ENCODE measurements around the gene F8A3. TPM values are rescaled to one million over a fixed set of nuclear protein-coding genes. Genes with fewer than 3 reads are reported as not detected.
"Not testable (repeated sequence)": the region's sequence is repeated elsewhere in the genome, so short reads cannot be mapped to it uniquely, and the experiment has no call there.

F8A3 gene
- total RNA-seq (10 to 100 TPM; 17.4 to 19.0 TPM), total RNA-seq (0 to 0.08 reads per million in 2 donors)

DNA sequence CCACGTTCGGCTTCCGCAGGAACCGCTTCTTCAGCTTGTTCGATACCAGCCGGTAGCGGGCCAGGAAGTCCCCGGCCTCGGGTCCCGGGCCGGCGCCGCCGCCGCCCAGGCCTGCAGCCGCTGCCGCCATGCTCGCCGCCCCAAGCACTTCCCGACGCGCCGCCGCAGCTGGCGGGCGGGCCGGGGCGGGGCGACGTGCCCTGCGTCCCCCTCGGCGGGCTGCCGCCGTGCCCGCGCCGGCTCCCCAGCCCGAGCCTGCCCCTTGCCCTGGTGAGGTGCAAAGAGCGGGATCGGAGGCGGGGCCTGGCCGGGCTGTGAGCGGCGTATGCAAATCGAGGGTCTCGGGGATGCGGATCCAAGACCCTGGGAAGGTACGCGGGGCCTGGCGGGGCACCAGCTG lies at the start of gene F8A3:
TSS of gene F8A3 (minus strand) at position 150 of the 400 bp plus-strand sequence. CDS start at position 130, 20 bp downstream.
- H3K36me3 Mint-ChIP-seq (ENCODE audit: low read depth); H3K27ac Mint-ChIP-seq; H3K27me3 Mint-ChIP-seq; H3K4me1 Mint-ChIP-seq; DNase-seq; H3K9me3 ChIP-seq (ENCODE audit: control insufficient read depth, low read length, poor library complexity, severe bottlenecking); H3K4me3 Mint-ChIP-seq: not testable (repeated sequence)
- peak; percentile 78 for ATAC-seq

DNA sequence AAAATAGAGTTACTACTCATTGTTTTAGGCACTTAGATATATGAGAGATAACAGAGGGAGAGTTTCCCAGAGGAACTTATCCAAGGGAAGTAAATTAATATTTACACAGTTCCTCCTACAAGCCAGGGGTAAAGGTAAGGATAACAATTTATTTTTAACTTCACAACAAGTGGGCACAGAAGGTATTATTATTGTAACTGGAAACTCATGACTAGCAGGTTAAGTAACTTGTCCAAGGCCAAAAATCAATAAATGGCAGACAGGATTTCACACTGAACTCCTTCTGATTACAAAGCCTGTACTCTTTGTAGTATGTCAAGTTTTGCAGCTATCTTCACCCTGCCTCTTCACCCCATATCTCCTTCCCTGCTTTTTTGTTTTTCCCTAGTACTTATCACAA lies 46.9 kb upstream of the F8A3 start:
- Mint-ChIP-seq H3K36me3 (ENCODE audit: low read depth) (peaks cover 2% of the 10 kb centered on the region), H3K4me1 (peaks cover 4% of the 10 kb centered on the region), H3K27me3 (no peaks in the 10 kb centered on the region), H3K4me3 (no peak overlapping the region), H3K27ac (no peak overlapping the region)
- H3K9me3 ChIP-seq (ENCODE audit: control insufficient read depth, low read length, poor library complexity, severe bottlenecking), result no peaks in the 10 kb centered on the region
- ATAC-seq (no peak), DNase-seq (no peak)

- DNase-seq; H3K4me3 Mint-ChIP-seq; H3K4me1 Mint-ChIP-seq; H3K27me3 Mint-ChIP-seq; H3K36me3 Mint-ChIP-seq (ENCODE audit: low read depth); H3K9me3 ChIP-seq (ENCODE audit: control insufficient read depth, low read length, poor library complexity, severe bottlenecking); H3K27ac Mint-ChIP-seq; ATAC-seq: not testable (repeated sequence)
Measured at GRCh38 chrX:155495134-155495533, 36.7 kb upstream of the F8A3 start.

DNA sequence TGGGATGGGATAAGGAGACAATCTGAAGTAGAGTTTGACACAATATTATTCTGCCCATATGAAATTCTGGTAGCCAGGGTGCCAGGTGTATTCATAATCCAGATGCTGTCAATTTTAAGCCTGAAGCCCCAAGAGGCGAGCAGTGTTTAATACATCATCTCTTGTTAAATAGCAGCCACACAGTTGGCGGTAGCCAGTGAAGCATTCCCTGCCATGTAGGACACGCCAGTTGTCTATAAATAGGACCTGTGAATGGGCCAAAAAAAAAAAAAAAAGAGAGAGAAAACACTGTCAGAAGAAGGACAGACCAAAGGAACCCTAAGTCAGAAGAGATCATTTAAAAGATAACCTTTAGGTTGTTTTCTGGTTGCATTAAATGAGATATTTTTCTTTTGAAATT lies 33.0 kb upstream of the F8A3 start:
- H3K4me3 Mint-ChIP-seq; DNase-seq; H3K9me3 ChIP-seq (ENCODE audit: control insufficient read depth, low read length, poor library complexity, severe bottlenecking); H3K36me3 Mint-ChIP-seq (ENCODE audit: low read depth); ATAC-seq; H3K4me1 Mint-ChIP-seq; H3K27ac Mint-ChIP-seq; H3K27me3 Mint-ChIP-seq: not testable (repeated sequence)

- not testable (repeated sequence) for H3K4me1 Mint-ChIP-seq; ATAC-seq; H3K27me3 Mint-ChIP-seq; H3K27ac Mint-ChIP-seq; H3K36me3 Mint-ChIP-seq (ENCODE audit: low read depth); H3K4me3 Mint-ChIP-seq; DNase-seq; H3K9me3 ChIP-seq (ENCODE audit: control insufficient read depth, low read length, poor library complexity, severe bottlenecking)
Measured at GRCh38 chrX:155477136-155477535, 18.7 kb upstream of the F8A3 start.

GRCh38 chrX:155466269-155466938 lies 8.0 kb upstream of the F8A3 start:
- H3K27ac Mint-ChIP-seq; H3K36me3 Mint-ChIP-seq (ENCODE audit: low read depth); H3K27me3 Mint-ChIP-seq; DNase-seq; H3K9me3 ChIP-seq (ENCODE audit: control insufficient read depth, low read length, poor library complexity, severe bottlenecking); H3K4me3 Mint-ChIP-seq; H3K4me1 Mint-ChIP-seq: not testable (repeated sequence)
- ATAC-seq, result peak; percentile 92

DNA sequence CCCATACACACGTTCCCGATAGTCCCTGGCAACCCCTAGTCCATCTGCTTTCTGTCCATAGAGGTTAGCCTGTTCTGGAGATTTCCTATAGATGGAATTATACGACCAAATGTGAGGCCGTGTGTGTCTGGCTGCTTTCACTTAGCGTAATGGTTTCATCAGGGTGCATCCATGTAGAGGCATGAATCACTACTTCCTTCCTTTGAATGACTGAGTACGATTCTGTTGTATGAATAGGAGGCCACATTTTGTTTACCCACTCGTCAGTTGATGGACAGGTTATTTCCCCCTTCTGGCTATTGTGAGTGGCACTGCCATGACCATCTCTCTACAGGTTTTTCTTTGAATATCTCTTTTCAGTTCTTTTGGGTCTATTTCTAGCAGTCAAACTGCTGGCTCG lies 2.1 kb upstream of the F8A3 start:
- H3K4me3 Mint-ChIP-seq; DNase-seq; H3K27ac Mint-ChIP-seq; H3K36me3 Mint-ChIP-seq (ENCODE audit: low read depth); ATAC-seq; H3K9me3 ChIP-seq (ENCODE audit: control insufficient read depth, low read length, poor library complexity, severe bottlenecking); H3K27me3 Mint-ChIP-seq; H3K4me1 Mint-ChIP-seq: not testable (repeated sequence)

- not testable (repeated sequence) for H3K9me3 ChIP-seq (ENCODE audit: control insufficient read depth, low read length, poor library complexity, severe bottlenecking); H3K4me1 Mint-ChIP-seq; H3K36me3 Mint-ChIP-seq (ENCODE audit: low read depth); H3K27ac Mint-ChIP-seq; H3K27me3 Mint-ChIP-seq; H3K4me3 Mint-ChIP-seq; DNase-seq
- peak; percentile 72 for ATAC-seq
Measured at GRCh38 chrX:155457761-155458447, 516 bp downstream of the F8A3 start.

GRCh38 chrX:155441097-155441496 lies 17.3 kb downstream of the F8A3 start:
- DNase-seq, result no peak
- no peak for ATAC-seq
- Mint-ChIP-seq H3K4me1 (no peaks in the 10 kb centered on the region), H3K27me3 (no peaks in the 10 kb centered on the region), H3K4me3 (no peak overlapping the region), H3K36me3 (ENCODE audit: low read depth) (no peaks in the 10 kb centered on the region), H3K27ac (no peak overlapping the region)
- H3K9me3 ChIP-seq (ENCODE audit: control insufficient read depth, low read length, poor library complexity, severe bottlenecking), result no peaks in the 10 kb centered on the region

DNA sequence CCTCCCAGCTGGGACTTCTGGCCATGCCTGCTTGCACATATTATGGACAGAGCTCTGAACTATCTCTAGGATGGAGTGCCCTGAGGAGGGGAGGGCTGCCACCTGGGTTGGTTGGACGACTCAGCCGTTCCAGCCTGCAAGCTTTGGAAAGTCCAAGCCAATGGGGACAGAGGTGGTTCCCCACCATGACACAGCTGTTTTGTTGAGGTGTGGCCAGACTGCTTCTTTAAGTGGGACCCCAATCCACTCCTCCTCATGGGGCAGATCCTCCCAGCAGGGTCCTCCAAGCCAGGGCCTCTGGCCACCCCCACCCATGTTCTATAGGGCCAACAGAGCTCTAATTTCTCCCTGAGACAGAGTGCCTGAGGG lies 22.7 kb downstream of the F8A3 start:
- H3K9me3 ChIP-seq (ENCODE audit: control insufficient read depth, low read length, poor library complexity, severe bottlenecking), result no peaks in the 10 kb centered on the region
- H3K27me3 Mint-ChIP-seq, result no peaks in the 10 kb centered on the region
- no peaks in the 10 kb centered on the region for H3K36me3 Mint-ChIP-seq (ENCODE audit: low read depth)
- H3K27ac Mint-ChIP-seq, result no peak overlapping the region
- H3K4me1 Mint-ChIP-seq, result no peaks in the 10 kb centered on the region
- ATAC-seq, result no peak
- H3K4me3 Mint-ChIP-seq, result no peak overlapping the region
- no peak for DNase-seq

- Mint-ChIP-seq H3K4me3 (no peak overlapping the region), H3K4me1 (no peaks in the 10 kb centered on the region), H3K36me3 (ENCODE audit: low read depth) (no peaks in the 10 kb centered on the region), H3K27me3 (no peaks in the 10 kb centered on the region), H3K27ac (no peak overlapping the region)
- no peak for ATAC-seq
- no peaks in the 10 kb centered on the region for H3K9me3 ChIP-seq (ENCODE audit: control insufficient read depth, low read length, poor library complexity, severe bottlenecking)
- no peak for DNase-seq
Measured at GRCh38 chrX:155434906-155435743, 23.3 kb downstream of the F8A3 start.

GRCh38 chrX:155417769-155418168 lies 40.7 kb downstream of the F8A3 start:
- Mint-ChIP-seq H3K4me1 (no peaks in the 10 kb centered on the region), H3K27me3 (no peaks in the 10 kb centered on the region), H3K36me3 (ENCODE audit: low read depth) (no peaks in the 10 kb centered on the region), H3K27ac (no peak overlapping the region), H3K4me3 (no peak overlapping the region)
- H3K9me3 ChIP-seq (ENCODE audit: control insufficient read depth, low read length, poor library complexity, severe bottlenecking), result no peaks in the 10 kb centered on the region
- ATAC-seq (no peak), DNase-seq (no peak)

All from T-helper 17 cell (primary cell).